Measurements from ENCODE around the gene NOS3.

The NOS3 gene

DNA sequence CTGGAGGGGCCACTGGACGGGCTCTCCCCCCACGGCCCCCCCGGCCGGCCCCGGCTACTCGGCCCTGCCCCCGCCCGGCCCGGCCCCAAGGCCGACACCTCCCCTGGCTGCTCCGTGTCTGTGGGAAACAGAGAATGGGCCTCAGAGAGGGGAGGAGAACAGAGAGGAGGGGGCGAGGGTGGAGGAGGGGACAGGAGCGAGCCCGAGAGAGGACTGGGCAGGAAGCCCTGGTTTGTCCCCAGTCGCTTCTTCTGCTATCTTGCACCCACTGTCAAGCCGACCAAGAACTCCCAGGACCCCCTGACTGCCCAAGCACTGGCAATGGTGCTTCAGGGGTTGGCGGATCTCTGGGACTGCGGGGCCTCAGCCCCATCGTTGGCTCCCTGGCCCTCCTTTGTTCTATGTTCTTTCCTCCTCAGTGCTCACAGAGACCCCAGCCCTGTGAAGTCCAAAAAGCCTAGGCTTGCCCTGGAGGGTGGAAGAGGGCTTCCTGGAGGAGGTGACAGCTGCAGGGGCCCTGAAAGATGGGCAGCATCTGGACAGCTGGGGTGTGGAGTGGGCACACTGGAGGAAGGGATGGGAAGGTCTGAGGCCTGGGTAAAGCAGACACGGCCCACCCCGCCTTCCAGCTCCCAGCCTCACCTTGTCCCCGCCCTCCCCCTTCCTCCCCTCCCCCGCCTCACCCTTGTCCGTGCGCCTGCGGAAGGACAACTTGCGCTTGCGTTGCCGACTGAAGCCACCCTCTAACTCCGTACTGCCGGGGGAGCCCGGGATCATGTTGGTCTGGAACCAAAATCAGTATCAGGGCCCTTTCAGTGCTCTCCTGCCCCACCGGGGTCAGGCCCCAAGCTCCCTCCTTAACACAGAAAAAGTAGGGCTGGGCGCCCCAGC is 42.8 kb upstream of the NOS3 start:
- TF ChIP-seq, protein P1, sequence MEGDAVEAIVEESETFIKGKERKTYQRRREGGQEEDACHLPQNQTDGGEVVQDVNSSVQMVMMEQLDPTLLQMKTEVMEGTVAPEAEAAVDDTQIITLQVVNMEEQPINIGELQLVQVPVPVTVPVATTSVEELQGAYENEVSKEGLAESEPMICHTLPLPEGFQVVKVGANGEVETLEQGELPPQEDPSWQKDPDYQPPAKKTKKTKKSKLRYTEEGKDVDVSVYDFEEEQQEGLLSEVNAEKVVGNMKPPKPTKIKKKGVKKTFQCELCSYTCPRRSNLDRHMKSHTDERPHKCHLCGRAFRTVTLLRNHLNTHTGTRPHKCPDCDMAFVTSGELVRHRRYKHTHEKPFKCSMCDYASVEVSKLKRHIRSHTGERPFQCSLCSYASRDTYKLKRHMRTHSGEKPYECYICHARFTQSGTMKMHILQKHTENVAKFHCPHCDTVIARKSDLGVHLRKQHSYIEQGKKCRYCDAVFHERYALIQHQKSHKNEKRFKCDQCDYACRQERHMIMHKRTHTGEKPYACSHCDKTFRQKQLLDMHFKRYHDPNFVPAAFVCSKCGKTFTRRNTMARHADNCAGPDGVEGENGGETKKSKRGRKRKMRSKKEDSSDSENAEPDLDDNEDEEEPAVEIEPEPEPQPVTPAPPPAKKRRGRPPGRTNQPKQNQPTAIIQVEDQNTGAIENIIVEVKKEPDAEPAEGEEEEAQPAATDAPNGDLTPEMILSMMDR (IDR thresholded peaks at IDR 0.05; ENCODE audit: insufficient read depth, low read length, poor library complexity, severe bottlenecking), result no peak
- Histone ChIP-seq H3K4me3 (replicated peaks; ENCODE audit: low read depth, low read length) (no peak overlapping the region), H3K27me3 (replicated peaks; ENCODE audit: control insufficient read depth, insufficient read depth, low read length) (no peaks in the 10 kb centered on the region; the same call in 1 of the 2 replicates), H3K36me3 (ENCODE audit: control insufficient read depth, insufficient read depth, low read length) (no peaks in the 10 kb centered on the region)
- no peak for DNase-seq (ENCODE audit: extremely low read depth, insufficient read length)

DNA sequence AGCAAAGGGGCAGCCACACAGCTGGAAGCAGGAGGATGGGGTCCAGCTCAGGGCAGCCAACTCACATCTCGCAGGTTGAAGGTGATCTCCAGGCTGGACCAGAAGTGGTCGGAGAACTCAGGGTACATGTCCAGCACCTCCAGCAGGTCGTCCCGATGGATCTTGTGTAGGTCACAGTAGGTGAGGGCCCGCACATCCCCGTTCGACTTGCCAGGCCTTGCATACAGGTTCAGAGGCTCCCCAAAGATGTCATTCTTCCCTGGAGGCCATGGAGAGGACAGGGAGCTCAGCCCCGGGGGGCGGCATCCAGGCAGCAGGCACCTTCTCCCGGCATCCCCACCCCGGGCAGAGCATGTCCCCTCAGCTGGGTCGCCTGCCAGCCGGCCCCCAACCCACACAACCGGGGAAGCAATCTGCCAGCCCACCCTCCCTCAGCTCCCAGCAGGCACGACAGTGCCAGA is 42.0 kb upstream of the NOS3 start:
- TF ChIP-seq, protein P1 (IDR thresholded peaks at IDR 0.05; ENCODE audit: insufficient read depth, low read length, poor library complexity, severe bottlenecking), result no peak
- Histone ChIP-seq H3K27me3 (replicated peaks; ENCODE audit: control insufficient read depth, insufficient read depth, low read length) (no peaks in the 10 kb centered on the region; the same call in 1 of the 2 replicates), H3K4me3 (replicated peaks; ENCODE audit: low read depth, low read length) (no peak overlapping the region), H3K36me3 (ENCODE audit: control insufficient read depth, insufficient read depth, low read length) (no peaks in the 10 kb centered on the region)
- no peak for DNase-seq (ENCODE audit: extremely low read depth, insufficient read length)

DNA sequence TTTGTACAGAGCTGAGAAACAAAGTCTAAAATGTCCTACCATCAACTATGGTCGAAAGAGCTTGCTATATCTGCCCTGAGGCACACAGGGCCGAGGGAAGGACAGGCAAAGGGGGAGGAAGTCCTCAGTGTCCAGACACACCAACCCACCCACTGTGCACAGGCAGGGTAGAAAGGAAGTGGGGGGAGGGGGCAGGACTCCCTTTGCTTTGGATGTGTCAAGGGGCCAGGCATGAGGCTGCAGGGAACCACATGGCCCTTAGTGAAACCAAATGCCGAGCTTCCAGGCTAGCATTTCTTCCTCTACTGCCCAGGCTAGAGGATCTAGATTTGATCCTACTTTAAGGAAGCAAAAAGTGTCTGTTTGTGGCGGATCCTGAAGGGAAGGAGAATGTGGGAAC is 41.3 kb upstream of the NOS3 start:
- TF ChIP-seq, protein P1 (IDR thresholded peaks at IDR 0.05; ENCODE audit: insufficient read depth, low read length, poor library complexity, severe bottlenecking), result no peak

DNA sequence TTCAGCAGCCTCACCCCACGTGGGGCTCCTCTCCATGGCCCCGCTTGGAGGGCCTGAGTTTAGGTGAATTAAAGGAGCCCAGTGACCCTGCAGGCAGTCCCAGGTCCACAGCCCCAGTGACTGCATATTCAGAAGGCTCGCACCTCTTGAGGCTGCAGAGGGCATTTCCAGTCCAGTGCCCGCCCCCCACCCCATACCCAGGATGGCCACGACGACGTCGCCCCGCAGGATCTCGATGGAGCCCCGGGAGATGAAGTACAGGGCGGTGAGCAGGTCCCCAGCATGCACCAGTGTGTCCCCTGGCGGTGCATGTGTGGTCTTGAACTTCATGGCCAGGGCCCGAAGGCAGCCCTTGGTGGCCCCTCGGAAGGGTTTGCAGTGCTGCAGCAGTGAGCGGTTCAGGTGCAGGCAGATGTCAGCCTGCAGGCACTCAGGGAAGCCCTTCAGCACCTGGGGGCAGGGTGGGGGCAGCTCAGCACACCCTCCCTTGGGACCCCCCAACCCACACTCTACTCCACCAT is 40.8 kb upstream of the NOS3 start:
- no peak for DNase-seq (ENCODE audit: extremely low read depth, insufficient read length)
- TF ChIP-seq, protein P1 (IDR thresholded peaks at IDR 0.05; ENCODE audit: insufficient read depth, low read length, poor library complexity, severe bottlenecking), result no peak
- Histone ChIP-seq H3K36me3 (ENCODE audit: control insufficient read depth, insufficient read depth, low read length) (no peaks in the 10 kb centered on the region), H3K4me3 (replicated peaks; ENCODE audit: low read depth, low read length) (no peak overlapping the region), H3K27me3 (replicated peaks; ENCODE audit: control insufficient read depth, insufficient read depth, low read length) (no peaks in the 10 kb centered on the region; the same call in 1 of the 2 replicates)

More for the DNA sequence above, 41.3 kb upstream of the NOS3 start:
- Histone ChIP-seq H3K36me3 (ENCODE audit: control insufficient read depth, insufficient read depth, low read length) (no peaks in the 10 kb centered on the region), H3K27me3 (replicated peaks; ENCODE audit: control insufficient read depth, insufficient read depth, low read length) (no peaks in the 10 kb centered on the region; the same call in 1 of the 2 replicates), H3K4me3 (replicated peaks; ENCODE audit: low read depth, low read length) (no peak overlapping the region)
- no peak for DNase-seq (ENCODE audit: extremely low read depth, insufficient read length)

DNA sequence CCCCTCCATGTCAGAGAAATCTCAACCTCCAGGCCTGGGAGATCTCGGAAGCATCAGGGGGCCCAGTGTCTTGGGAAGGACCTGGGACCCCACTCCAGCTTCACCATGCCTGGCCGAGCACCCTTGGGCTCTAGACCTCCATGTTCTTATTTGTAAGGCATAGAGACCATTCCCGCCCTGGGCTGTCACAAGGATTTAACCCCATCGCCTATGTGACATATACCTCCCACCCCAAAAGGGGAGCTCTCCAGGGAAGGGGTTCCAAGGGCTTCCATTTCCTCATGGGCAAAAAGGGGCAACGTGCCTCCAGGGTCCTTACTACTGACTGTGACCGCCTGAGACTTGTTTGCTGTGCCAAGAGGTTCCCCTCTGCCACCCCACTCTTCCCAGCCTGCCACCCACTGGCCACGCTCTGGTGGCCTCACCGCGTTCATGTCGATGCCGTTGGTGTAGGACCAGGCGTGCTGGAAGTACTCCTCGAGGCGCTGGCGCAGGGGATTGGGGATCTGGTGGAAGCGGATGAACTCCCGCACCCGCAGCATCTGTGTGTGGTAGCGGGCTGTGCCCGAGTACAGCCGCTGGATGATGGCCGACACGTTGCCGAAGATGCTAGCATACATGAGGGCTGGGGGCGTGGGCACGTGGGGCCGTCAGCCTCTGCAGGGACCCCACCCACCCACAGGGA is 40.2 kb upstream of the NOS3 start:
- TF ChIP-seq, protein P1 (IDR thresholded peaks at IDR 0.05; ENCODE audit: insufficient read depth, low read length, poor library complexity, severe bottlenecking), result no peak
- no peaks in the 10 kb centered on the region; the same call in 1 of the 2 replicates for H3K27me3 ChIP-seq (replicated peaks; ENCODE audit: control insufficient read depth, insufficient read depth, low read length)

More for the DNA sequence above, 40.2 kb upstream of the NOS3 start:
- DNase-seq (ENCODE audit: extremely low read depth, insufficient read length), result no peak
- no peak overlapping the region for H3K4me3 ChIP-seq (replicated peaks; ENCODE audit: low read depth, low read length)
- H3K36me3 ChIP-seq (ENCODE audit: control insufficient read depth, insufficient read depth, low read length), result no peaks in the 10 kb centered on the region

Measured in GM06990 (cell line).